Measurements from ENCODE around the gene KCNMB1.

The KCNMB1 gene

GRCh38 chr5:170338291-170338690 lies 50.9 kb downstream of the KCNMB1 start:
- no peak for DNase-seq

GRCh38 chr5:170337045-170337733 lies 52.0 kb downstream of the KCNMB1 start:
- no peak for DNase-seq

- DNase-seq, result no peak
Measured at GRCh38 chr5:170336065-170336464, 53.1 kb downstream of the KCNMB1 start.

- DNase-seq, result no peak
Measured at GRCh38 chr5:170334626-170335025, 54.5 kb downstream of the KCNMB1 start.

DNA sequence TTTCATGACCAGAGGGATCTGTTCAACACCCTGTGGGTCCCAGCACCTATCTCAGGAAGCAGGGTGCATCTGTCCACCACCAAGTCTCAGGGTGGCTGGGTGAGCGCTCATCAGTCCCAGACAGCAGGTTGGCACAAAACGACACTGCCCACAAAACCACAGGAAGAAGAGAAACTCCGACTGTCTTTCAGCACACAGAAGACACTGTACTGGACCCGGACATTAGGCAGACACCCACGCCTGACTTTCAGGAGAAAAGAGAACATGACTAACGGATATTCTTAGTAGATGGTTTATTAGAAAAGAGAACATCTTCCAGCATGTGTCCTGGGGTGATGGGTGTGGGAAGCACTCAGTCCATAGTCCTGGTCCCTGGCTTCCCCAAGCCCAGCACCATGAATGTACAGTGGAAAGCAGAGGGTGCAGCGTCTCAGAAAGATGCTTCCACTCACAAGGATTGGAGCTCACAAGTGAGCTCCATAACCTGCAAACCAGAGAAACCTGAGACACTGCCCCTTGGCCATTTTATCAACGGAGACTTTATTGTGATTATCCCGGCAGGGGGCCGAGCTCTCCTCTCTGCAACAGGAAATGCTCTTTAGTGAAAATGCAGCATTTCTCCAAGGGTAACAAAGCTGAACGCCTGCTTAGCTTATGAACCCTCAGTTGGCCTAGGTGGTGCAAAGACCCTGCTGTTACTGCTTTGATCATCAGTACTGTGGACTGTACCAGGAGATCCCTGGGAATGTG lies 55.8 kb downstream of the KCNMB1 start:
- DNase-seq, result no peak

GRCh38 chr5:170332058-170332457 lies 57.1 kb downstream of the KCNMB1 start:
- no peak for DNase-seq

GRCh38 chr5:170330568-170331054 lies 58.6 kb downstream of the KCNMB1 start:
- no peak for DNase-seq

DNA sequence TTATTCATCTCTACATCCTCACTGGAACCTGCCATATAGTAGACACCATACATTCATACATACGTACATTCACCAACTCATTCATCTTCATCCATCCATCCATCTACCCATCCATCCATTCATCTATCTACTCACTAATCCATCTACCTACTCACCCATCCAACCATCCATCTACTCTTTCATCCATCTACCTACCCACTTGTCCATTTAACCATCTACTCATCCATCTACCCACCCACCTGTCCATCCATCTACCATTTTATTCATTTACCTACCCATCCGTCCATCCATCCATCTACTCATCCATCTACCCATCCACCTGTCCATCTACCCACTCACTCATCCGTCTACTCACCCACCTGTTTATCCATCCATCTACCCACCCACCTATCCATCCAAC lies 59.6 kb downstream of the KCNMB1 start:
- no peak for DNase-seq

- no peak for DNase-seq
Measured at GRCh38 chr5:170327829-170328228, 61.3 kb downstream of the KCNMB1 start.

GRCh38 chr5:170327168-170327567 lies 62.0 kb downstream of the KCNMB1 start:
- no peak for DNase-seq
